HepG2 (cell line): ENCODE measurements around the gene HTR1D.

Source experiments
- RFX1 ChIP-seq: fragments of 450-650 bp; IDR thresholded peaks from 2 replicates; pipeline ENCODE4 v1.6.1; 2017
- ZBTB20 ChIP-seq: sonication (generic); formaldehyde crosslinking; IDR thresholded peaks from 2 replicates; pipeline ENCODE4 v1.8.1; 2023; ENCODE audit warnings: missing genetic modification reagents, low read depth, mild to moderate bottlenecking, borderline replicate concordance
- ZBTB7A ChIP-seq: sonication (generic); formaldehyde crosslinking; IDR thresholded peaks from 2 replicates; pipeline ENCODE4 v1.8.0; 2022; ENCODE audit warnings: mild to moderate bottlenecking, missing genetic modification reagents
- TF ChIP-seq, protein P1 (sequence below): sonication (generic); formaldehyde crosslinking; IDR thresholded peaks from 2 replicates; pipeline ENCODE4 v1.4.0; 2020; ENCODE audit warnings: missing genetic modification reagents
- TF ChIP-seq, protein P2 (sequence below): sonication (generic); formaldehyde crosslinking; IDR thresholded peaks from 2 replicates; pipeline ENCODE4 v1.5.0; 2020; ENCODE audit warnings: mild to moderate bottlenecking, missing genetic modification reagents, moderate library complexity

GRCh38 chr1:23148084-23148483, 69.2 kb downstream of the HTR1D start:
- TF ChIP-seq, protein P1, sequence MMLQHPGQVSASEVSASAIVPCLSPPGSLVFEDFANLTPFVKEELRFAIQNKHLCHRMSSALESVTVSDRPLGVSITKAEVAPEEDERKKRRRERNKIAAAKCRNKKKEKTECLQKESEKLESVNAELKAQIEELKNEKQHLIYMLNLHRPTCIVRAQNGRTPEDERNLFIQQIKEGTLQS (CRISPR knock-in tag), result no peak
- TF ChIP-seq RFX1, result no peak
- TF ChIP-seq ZBTB7A, result no peak
- no peak for TF ChIP-seq ZBTB20
- TF ChIP-seq, protein P2, sequence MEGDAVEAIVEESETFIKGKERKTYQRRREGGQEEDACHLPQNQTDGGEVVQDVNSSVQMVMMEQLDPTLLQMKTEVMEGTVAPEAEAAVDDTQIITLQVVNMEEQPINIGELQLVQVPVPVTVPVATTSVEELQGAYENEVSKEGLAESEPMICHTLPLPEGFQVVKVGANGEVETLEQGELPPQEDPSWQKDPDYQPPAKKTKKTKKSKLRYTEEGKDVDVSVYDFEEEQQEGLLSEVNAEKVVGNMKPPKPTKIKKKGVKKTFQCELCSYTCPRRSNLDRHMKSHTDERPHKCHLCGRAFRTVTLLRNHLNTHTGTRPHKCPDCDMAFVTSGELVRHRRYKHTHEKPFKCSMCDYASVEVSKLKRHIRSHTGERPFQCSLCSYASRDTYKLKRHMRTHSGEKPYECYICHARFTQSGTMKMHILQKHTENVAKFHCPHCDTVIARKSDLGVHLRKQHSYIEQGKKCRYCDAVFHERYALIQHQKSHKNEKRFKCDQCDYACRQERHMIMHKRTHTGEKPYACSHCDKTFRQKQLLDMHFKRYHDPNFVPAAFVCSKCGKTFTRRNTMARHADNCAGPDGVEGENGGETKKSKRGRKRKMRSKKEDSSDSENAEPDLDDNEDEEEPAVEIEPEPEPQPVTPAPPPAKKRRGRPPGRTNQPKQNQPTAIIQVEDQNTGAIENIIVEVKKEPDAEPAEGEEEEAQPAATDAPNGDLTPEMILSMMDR (CRISPR knock-in tag), result no peak
